Activated CD8-positive, alpha-beta memory T cell treated with anti-CD3 and anti-CD28 coated beads, Interleukin-2, amount 50 U/mL, for 48 hours (primary cell): ENCODE data around the gene TCN1.

Source experiments
- DNase-seq: peaks from one replicate; pipeline ENCODE4 v3.0.0-alpha.2; 2020

TCN1 gene

DNA sequence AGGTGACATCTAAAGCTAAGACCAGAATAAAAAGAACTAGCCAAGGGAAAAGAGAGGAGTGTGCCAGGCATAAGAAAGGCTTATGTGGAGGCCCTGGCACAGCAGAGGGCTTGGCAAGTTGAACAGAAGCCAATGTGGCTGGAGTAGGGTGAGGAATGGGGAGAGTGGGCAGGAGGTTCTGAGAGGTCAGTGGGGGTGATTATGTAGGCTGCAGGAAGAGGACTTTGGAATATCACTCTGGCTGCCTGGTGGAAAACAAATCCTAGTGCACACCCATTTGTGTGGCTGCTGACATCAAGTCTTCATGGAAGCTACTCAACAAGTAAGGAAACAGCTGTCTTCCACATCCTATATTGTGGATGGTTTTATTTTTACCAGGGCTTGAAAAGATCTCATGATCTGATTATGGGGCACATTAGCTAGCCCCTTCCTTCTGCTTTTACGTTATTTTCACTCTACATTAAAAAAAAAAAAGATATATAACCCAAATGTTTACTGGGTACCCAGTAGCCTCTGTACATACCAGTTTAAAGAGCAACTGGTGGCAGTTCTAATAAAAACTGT, 59.2 kb downstream of the TCN1 start:
- DNase-seq = no peak

DNA sequence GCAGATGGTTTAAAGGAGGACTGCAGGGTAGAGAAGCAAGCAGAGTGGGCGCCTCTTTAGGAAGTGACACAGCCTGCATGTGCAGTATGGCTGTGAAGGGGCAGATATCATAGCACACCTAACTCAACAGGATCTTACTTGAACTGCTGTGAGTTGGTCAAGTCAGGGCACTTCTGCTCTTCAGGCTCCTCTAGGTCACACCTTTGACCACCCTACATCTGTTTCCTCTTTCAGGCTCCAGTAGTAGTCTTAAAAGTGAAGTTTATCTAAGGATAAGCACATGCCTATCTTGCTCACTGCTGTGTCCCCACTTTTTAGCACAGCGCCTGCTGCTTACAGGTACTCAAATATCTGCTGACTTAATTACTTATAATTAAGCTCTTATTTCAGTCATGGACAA, 62.2 kb downstream of the TCN1 start:
- DNase-seq = no peak
